ENCODE results near the gene PLD2. TPM values are rescaled to one million over a fixed set of nuclear protein-coding genes. Genes with fewer than 3 reads are reported as not detected.
A peak's percentile ranks its signal among the peaks of the same experiment; 100 is the strongest.

The PLD2 gene, protein sequence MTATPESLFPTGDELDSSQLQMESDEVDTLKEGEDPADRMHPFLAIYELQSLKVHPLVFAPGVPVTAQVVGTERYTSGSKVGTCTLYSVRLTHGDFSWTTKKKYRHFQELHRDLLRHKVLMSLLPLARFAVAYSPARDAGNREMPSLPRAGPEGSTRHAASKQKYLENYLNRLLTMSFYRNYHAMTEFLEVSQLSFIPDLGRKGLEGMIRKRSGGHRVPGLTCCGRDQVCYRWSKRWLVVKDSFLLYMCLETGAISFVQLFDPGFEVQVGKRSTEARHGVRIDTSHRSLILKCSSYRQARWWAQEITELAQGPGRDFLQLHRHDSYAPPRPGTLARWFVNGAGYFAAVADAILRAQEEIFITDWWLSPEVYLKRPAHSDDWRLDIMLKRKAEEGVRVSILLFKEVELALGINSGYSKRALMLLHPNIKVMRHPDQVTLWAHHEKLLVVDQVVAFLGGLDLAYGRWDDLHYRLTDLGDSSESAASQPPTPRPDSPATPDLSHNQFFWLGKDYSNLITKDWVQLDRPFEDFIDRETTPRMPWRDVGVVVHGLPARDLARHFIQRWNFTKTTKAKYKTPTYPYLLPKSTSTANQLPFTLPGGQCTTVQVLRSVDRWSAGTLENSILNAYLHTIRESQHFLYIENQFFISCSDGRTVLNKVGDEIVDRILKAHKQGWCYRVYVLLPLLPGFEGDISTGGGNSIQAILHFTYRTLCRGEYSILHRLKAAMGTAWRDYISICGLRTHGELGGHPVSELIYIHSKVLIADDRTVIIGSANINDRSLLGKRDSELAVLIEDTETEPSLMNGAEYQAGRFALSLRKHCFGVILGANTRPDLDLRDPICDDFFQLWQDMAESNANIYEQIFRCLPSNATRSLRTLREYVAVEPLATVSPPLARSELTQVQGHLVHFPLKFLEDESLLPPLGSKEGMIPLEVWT
- polyA plus RNA-seq (2013, experiment 1 of 2; ENCODE audit: insufficient read length) = 25.0 TPM
- polyA plus RNA-seq (2013, experiment 2 of 2; ENCODE audit: insufficient read length) = 23.8 TPM

DNA sequence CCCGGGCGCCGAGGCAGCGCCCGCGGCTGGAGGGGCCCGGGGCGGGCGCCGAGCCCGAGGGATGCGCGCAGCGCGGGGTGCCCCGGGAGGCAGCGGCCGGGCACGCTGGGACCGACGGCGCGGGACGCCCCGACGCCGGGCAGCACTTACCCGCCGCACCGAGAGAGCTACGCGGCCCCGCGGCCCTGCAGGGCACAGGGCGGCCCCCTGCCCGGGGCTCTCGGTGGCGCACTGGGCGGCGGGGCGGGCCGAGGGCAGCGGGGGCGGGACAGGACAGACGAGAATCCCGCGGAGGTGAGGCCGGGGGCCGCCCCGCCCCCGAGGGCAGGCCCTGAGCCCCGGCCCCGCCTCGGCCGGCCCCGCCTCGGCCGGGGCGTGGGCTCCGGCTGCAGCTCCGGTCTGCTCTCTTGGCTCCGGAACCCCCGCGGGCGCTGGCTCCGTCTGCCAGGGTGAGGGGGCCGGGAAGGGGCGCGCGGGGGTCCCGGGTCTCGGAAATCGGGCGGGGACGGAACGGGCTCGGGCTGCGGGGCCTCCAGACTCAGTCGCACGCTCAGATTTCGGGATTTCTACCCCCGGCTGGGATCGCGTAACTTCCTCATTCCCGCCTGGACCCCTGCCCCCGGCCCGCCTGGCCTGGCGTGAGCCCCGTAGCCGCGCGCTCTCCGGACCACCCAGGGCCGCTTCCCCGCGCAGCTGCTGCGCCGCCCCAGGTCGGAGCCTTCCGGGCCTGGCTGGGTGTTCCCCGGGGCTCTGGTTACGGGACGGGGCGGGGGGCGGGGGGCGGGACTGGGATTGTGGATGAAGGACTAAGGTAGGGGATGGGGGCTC, at the start of gene PLD2:
PLD2 (plus strand) TSS at position 376 of the 828 bp plus-strand sequence. CDS start 621 bp downstream, outside the sequence.
- peak; percentile 86 for DNase-seq

DNA sequence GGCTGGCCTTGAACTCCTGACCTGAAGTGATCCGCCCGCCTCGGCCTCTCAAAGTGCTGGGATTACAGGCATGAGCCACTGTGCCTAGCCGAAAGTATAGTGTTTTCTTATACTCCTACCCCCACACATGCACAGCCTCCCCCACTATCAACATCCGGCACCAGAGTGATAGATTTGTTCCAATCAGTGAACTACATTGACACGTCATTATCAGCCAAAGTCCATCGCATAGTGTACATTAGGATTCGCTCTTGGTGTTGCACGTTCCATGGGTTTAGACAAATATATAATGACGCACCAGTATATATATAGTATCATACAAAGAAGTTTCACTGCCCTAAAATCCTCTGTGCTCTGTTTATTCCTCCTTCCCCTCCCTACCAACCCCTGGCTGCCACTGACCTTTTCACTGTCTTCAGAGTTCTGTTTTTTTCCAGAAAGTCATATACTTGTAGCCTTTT, 47.1 kb upstream of the PLD2 start:
- DNase-seq = no peak

DNA sequence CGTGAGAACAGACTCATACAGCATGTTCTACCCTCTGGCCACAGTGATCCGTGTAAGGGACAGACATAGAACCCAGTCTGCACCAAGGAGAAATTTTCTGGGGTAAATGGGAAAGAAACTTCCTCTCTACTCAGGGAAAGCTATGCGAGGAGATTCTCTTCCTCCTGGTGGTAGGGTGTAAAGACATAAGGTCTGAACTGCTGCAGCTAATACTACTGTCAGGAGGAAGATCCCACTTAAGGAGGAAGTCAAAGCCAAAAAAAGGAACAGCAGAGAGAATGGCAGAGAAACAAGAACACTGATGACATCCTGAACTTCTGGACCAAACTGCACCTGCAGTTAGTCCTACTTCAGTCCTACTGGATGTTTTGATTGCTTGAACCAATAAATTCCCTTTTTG, 42.4 kb upstream of the PLD2 start:
- no peak for DNase-seq

DNA sequence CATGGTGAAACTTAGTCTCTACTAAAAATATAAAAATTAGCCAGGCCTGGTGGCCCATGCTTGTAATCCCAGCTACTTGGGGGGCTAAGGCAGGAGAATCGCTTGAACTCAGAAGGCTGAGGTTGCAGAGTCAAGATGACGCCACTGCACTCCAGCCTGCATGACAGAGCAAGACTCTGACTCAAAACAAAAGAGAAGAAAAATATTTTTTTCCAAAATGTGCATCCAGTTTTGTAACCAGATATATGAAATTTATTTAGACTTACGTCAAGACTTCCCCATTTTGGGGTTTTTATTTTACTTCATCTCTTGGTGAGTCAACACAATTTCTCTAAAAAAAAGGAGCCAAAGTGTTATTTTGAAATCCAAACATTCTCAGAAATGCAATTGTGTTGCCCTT, 40.8 kb upstream of the PLD2 start:
- DNase-seq = no peak

DNA sequence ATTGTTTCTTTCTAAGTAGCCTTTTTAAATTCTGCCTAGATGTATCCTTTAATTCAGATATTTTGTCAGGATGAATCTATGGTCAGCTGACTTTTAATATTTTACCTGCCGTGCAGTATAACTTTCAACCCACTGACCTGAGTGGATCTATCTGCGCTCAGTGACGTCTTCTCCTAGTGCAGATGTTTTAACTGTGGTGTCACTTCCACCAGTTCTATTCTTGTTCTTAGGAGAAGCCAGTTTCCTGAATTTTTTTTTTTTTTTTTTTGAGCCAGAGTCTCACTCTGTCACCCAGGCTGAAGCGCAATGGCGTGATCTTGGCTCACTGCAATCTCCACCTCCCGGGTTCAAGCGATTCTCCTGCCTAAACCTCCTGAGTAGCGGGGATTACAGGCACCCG, 40.2 kb upstream of the PLD2 start:
- DNase-seq = no peak

DNA sequence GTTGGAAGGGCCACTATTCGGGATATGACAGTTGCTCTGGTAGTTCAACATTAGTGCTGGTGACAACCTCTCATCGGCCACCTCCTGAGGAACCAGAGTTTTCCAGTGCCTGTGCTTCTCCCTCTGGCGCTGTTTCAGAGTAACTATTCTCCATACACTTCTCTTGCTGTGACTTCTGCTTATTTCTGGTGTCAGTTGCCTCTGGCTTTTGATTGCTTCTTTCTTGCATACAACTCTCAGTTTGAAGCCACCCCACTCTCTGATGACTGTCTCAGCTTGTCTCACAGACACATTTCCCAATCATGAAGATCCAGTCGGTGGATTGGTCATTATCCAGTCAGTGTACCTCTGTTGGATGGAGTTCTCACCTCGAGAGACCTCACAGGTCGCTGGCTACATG, 38.7 kb upstream of the PLD2 start:
- no peak for DNase-seq

DNA sequence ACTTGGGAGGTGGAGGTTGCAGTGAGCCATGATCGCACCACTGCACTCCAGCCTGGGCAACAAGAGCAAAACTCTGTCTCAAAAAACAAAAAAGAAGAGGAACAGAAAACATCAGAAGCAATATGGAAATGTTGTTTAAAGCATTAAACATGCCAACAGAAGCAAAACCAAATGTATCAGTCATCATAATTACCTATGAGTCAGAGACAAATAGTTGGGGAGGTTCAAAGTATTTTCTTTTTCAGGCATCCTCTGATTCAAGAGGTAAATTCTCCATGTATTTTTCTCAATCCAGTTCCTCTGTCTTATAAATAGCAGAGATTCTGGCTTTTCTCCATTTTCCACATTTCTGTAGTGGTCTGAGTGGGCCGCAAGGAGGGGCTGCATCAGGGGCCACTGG, 37.3 kb upstream of the PLD2 start:
- peak; percentile 19 for DNase-seq

DNA sequence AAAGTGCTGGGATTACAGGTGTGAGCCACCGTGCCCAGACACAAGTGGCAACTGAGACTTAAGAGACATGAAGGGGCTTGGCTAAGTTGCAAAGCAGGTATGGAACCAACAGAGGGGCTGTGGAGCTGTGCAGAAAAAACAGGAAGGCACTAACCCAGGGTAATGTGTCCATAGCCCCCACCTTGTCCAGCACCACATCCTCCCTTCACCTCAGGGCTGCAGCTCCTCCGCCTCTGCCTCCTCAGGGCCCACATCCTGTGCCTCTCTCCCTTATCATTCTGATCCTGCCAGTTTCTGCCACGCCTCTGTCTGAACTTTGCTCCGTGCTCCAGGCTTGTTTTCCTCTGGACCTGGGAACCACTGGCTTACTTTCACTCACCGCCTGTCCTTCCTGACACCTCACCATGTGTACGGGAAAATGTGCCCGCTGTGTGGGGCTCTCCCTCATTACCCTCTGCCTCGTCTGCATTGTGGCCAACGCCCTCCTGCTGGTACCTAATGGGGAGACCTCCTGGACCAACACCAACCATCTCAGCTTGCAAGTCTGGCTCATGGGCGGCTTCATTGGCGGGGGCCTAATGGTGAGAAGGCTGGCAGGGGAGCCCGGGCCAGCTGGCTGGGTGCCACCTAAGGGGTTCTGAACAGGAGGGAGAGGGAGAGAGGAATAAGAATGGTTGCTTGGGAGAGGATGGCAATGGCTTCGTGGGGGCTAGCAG, 35.3 kb upstream of the PLD2 start, which contains the start of gene TM4SF5:
TM4SF5 (plus strand) TSS at position 368 of the 716 bp plus-strand sequence; CDS start at position 405, 37 bp downstream.
- no peak for DNase-seq

DNA sequence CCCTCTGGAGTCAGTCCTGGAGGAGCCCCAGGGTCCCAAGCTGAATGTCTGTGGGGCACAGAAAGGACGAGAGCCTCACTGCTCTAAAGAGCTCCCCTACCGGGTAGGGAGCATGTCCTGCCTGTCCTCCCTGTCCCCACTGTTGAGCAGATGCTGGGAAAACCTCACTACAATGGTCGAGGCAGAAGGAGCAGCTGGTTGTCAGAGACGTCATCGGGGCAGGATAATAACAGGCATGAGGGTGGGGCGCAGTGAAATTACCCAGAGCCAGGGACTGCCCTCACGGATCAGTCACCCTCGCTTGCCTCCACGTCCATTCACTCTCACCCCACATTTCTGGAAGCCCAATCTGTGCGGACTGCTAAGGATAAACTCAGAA, 34.7 kb upstream of the PLD2 start:
- no peak for DNase-seq

DNA sequence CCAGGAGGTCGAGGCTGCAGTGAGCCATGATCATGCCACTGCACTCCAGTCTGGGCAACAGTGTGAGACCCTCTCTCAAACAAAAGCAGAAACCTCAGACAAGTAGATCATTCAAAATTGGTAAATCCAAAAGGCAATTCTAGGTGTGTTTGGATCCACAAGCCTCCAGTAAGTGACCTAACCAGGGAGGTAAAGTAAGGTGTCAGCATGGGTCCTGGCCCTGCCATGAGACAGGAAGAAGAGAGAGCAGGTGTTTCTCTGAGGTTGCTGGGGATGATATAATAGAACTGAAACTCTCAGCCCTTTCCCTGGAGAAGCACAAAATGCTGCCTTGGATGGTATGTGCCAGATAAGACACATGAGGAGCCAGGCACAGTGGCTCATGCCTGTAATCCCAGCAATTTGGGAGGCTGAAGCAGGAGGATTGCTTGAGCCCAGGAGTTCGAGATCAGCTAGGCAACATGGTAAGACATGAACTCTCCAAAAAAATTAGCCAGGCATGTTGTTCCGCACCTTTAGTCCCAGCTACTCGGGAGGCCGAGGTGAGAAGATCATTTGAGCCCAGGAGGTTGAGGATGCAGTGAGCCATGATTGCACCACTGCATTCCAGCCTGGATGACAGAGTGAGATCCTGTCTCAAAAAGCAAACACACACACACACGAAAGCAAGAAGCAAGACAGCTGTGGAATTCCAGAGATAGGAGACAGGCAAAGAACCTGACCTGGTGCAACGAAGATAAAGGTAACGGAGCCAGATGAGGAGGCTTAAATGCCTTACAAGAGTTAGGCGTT, 28.8 kb upstream of the PLD2 start:
- DNase-seq = no peak

DNA sequence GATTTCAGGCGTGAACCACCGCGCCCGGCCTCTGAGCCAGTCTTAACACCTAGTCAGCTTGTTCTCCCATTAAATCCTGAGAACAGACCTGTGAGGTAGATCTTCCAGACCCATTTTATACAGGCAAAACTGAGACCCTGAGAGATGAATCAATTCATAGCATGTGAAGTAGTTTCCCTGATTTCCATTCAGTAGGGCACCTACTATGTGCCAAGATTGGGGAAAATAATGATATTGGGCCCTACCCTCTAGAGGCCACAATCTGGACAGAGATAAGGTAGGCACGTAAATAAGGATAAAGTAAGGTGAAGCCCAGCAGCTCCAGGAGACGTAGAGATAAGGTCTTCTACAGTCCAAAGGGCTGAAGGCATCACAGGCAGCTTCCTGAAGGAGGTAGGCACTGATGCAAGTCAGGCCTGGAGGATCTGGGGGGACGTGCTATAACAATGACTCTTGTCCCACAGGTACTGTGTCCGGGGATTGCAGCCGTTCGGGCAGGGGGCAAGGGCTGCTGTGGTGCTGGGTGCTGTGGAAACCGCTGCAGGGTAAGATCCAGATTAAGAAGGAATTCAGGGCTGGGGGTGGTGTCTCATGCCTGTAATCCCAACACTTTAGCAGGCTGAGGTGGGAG, 26.5 kb upstream of the PLD2 start:
- no peak for DNase-seq

DNA sequence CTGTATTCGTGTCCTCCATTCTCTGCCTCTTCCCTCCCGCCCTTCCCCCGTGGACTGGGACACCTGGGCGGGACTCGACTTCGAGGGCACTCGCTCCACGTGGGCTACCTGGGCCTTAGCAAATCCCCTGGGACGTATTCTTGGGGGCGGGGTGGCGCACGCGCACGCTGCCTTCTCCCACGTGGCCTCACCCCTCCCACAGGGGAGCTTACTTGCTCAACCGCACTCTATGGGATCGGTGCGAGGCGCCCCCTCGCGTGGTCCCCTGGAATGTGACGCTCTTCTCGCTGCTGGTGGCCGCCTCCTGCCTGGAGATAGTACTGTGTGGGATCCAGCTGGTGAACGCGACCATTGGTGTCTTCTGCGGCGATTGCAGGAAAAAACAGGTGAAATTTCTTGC, 24.3 kb upstream of the PLD2 start:
- DNase-seq = no peak

DNA sequence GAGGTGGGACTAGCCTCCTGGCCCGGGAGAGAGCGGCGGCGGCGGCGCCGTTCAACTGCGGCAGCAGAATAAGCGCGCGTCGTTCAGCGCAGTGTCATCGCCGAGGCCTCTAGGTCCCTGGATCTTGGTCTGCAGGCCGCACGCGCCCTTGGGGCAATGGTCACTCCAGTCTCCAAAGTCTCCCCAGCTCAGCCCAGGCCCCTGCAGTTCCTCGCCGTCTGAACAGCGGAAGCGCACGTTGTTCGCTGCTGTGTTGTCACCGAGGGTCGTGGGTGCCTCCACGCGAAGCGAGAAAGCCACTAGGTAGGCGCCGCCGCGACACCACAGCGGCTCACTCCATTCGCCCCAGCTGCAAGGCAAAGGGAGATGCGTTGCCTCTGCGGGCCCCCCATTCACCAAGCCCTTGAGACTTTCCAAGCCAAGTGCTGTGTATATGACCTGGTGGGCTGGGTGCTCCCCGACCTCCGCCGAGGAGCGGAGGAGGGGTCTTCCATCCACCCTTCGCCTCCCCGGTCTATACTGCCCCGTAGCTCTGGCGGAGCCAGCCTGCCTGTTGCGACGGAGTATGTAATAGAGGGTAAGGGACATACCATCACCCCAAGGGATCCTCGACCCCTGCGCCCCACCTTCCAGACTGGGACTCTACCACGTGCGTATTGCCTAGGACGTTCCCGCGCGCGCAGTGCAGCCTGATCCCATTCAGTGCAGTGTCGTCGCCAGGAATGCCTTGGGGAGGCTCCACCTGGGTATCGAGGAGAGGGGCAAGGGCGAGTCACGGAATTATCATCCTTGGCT, 21.4 kb upstream of the PLD2 start:
- DNase-seq = no peak

DNA sequence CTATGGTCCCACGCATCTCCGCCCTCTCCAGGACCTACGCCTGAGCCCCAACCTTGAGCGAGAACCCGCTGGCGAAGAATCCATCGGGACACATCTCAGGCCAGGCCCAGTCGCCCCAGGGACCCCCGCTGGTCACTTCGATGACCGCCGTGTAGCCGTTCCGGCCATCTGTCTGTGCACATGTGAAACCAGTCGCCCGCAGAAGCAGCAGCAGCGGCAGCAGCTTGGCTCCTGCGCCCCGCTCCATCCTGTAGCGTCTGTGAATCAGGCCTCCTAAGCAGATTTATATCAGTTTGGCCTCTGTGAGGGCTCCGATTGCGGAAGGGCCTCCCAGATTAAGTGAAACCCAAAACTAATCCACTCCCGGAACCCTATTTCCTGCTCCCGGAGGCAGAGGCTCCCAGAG, 20.8 kb upstream of the PLD2 start, which contains the start of gene VMO1:
VMO1 (minus strand) TSS at position 259 of the 406 bp plus-strand sequence; CDS start at position 247, 12 bp downstream.
- DNase-seq = no peak

DNA sequence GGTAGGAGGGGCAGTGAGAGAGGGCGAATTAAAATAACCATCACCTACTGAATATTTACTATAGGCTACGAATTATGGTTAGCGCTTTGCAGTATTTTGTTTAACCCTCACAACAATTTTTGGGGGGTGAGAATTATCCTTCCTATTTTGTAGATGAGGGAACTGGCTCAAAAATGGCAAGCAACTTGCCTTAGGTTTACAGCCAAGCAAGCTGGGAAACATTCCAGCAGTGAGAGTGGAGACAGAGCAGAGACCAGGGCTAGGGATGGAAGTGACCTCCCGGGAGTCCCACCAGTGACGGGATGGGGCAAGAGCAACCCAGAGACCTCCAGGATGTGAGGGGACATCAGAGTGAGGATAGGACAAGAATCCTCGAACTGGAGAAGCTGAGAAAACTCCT, 20.4 kb upstream of the PLD2 start:
- DNase-seq = no peak

DNA sequence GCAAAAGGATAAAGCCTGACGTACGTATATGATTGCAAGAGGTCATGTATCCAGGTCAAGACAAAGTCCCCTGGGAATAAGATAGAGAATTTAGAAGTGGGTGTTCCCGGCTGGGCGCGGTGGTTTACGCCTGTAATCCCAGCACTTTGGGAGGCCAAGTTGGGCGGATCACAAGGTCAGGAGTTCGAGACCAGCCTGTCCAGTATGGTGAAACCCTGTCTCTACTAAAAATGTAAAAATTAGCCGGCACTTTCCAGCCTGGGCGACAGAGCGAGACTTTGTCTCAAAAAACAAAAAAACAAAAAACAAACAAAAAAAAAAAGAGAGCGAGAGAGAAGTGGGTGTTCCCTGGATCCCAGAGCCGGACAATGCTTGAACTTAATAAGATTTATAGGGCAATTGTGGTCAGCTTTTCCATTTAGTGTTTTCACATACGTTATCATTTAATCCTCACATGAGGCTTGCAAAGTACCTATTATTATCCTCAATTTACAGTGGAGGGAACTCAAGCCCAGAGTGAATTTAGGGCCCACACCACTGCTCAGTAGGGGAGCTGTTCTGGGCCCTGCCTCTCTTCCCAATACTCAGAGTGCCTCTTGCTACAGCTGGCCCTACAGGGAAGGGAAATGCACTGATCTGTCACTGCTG, 18.7 kb upstream of the PLD2 start:
- no peak for DNase-seq

DNA sequence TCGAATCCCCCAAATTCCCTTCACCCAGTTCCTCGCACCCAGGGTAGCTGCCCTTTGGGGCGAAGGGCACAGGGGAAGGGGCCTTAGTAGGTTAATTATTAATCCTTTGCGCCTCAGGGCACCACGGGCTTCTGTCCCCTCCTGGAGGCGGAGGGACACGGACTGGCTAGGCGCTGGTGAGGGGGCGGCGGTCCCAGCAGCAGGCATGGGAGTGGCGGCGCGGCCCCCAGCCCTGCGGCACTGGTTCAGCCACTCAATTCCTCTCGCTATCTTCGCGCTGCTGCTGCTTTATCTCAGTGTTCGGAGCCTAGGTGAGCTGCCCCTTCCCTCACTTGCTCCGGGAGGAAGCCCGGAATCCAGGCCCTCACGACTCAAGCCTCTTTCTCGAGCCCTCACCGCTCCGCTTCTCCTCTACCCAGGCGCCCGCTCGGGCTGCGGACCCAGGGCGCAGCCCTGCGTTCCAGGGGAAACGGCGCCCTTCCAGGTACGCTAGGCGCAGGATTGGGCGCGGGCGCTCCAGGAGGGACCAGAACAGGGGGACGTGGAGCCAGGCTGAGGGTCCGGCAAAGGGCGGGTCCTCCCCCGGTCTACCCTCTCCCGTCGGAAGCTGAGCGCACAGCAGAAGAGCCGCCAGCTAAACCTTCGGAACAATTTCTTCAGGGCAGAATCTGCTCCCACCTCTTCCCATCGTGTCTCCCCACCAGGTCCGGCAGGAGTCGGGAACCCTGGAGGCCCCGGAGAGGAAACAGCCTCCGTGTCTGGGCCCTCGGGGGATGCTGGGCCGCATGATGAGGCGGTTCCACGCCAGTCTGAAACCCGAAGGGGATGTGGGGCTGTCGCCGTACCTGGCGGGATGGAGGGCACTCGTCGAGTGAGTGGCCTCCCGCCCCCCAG, 17.9 kb upstream of the PLD2 start, which contains the start of gene GLTPD2:
GLTPD2 (plus strand) TSS at position 158 of the 894 bp plus-strand sequence; CDS start at position 206, 48 bp downstream.
- DNase-seq = no peak

DNA sequence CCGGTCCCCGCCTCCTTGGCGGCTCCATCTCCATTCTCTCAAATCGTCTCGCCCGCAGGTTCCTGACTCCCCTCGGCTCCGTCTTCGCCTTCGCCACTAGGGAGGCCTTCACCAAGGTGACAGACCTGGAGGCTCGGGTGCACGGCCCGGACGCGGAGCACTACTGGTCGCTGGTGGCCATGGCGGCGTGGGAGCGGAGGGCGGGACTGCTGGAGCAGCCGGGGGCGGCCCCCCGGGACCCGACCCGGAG, 17.3 kb upstream of the PLD2 start:
- DNase-seq = no peak
